HG03432 (cell line): Measurements from ENCODE around the gene DCBLD2.
"Not testable (repeated sequence)": the region's sequence is repeated elsewhere in the genome, so short reads cannot be mapped to it uniquely, and the experiment has no call there.

Source experiments
- ATAC-seq: cut with Tn5 transposase; IDR thresholded peaks from one replicate; pipeline ENCODE4 v1.9.1; 2021; ENCODE audit warnings: mild to moderate bottlenecking, moderate library complexity; ENCODE audit not compliant: unreplicated experiment

Gene DCBLD2

GRCh38 chr3:98892263-98892662 lies 9.2 kb downstream of the DCBLD2 start:
- no peak for ATAC-seq

GRCh38 chr3:98890965-98891910 lies 10.3 kb downstream of the DCBLD2 start:
- ATAC-seq: no peak

GRCh38 chr3:98890181-98890835 lies 11.2 kb downstream of the DCBLD2 start:
- no peak for ATAC-seq

GRCh38 chr3:98887684-98888083 lies 13.8 kb downstream of the DCBLD2 start:
- ATAC-seq: no peak

- ATAC-seq: no peak
Observed at GRCh38 chr3:98886525-98886924, 15.0 kb downstream of the DCBLD2 start.

- no peak for ATAC-seq
Observed at GRCh38 chr3:98885851-98886250, 15.6 kb downstream of the DCBLD2 start.

- ATAC-seq: no peak
Observed at GRCh38 chr3:98884675-98885371, 16.7 kb downstream of the DCBLD2 start.

GRCh38 chr3:98882614-98883333 lies 18.7 kb downstream of the DCBLD2 start:
- not testable (repeated sequence) for ATAC-seq

GRCh38 chr3:98877132-98877531 lies 24.4 kb downstream of the DCBLD2 start:
- no peak for ATAC-seq

GRCh38 chr3:98875535-98875934 lies 26.0 kb downstream of the DCBLD2 start:
- ATAC-seq: no peak

GRCh38 chr3:98874602-98875249 lies 26.8 kb downstream of the DCBLD2 start:
- ATAC-seq: no peak

GRCh38 chr3:98869391-98869790 lies 32.1 kb downstream of the DCBLD2 start:
- no peak for ATAC-seq

GRCh38 chr3:98857971-98858370 lies 43.5 kb downstream of the DCBLD2 start:
- ATAC-seq: not testable (repeated sequence)

- not testable (repeated sequence) for ATAC-seq
Observed at GRCh38 chr3:98857258-98857657, 44.2 kb downstream of the DCBLD2 start.

GRCh38 chr3:98856724-98857123 lies 44.8 kb downstream of the DCBLD2 start:
- ATAC-seq: no peak

GRCh38 chr3:98855806-98856400 lies 45.6 kb downstream of the DCBLD2 start:
- no peak for ATAC-seq

GRCh38 chr3:98848108-98848507 lies 53.4 kb downstream of the DCBLD2 start:
- ATAC-seq: no peak

- no peak for ATAC-seq
Observed at GRCh38 chr3:98846101-98846500, 55.4 kb downstream of the DCBLD2 start.

- no peak for ATAC-seq
Observed at GRCh38 chr3:98843266-98843959, 58.1 kb downstream of the DCBLD2 start.
